DMS114 treated with DMSO at 0.1 percent for 48 hours (cell line): Measurements from ENCODE around the gene RASA3.
"Not testable (repeated sequence)": the region's sequence is repeated elsewhere in the genome, so short reads cannot be mapped to it uniquely, and the experiment has no call there.

Source experiments
- DNase-seq: peaks from one replicate; lab custom pipeline; 2025; ENCODE audit not compliant: unreplicated experiment; lab: John Stamatoyannopoulos, UW

The RASA3 gene

DNA sequence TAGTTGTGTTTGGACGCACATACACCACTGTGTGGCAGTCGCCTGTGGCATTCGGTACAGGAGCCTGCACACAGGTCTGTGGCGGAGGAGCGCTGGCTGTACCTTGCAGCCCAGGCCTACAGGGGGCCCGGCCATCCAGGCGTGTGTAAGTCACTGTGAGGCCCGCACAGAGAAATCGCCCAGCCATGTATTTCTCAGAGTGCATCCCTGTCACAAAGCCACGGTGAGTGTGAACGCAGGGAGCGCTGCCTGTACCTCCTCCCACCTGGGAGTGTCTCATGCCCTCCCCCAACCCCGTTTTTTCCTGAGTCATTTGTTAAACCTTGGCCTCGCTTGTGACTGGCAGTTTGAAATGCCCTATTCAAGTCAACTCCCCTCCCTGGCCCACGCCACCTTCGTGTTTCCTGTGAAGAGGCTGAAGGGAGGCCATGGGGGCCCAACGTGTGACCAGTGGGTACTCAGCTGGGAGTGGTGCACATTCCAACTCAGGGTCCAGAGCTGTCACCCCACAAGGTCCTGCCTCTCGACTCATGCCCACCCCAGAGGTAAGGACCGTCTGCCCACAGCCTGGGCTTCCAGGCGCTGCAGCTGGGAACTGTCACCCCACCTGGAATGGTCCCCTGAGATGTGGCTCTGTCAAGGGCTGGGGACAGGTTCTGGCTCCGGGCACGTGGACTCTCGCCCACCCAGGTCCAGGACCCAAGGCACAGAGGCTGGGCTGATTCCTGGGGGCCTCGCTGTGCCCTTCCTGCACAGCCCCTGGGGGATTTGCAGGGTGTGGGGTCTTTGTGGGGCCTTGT, 11.6 kb upstream of the RASA3 start:
- DNase-seq = no peak

DNA sequence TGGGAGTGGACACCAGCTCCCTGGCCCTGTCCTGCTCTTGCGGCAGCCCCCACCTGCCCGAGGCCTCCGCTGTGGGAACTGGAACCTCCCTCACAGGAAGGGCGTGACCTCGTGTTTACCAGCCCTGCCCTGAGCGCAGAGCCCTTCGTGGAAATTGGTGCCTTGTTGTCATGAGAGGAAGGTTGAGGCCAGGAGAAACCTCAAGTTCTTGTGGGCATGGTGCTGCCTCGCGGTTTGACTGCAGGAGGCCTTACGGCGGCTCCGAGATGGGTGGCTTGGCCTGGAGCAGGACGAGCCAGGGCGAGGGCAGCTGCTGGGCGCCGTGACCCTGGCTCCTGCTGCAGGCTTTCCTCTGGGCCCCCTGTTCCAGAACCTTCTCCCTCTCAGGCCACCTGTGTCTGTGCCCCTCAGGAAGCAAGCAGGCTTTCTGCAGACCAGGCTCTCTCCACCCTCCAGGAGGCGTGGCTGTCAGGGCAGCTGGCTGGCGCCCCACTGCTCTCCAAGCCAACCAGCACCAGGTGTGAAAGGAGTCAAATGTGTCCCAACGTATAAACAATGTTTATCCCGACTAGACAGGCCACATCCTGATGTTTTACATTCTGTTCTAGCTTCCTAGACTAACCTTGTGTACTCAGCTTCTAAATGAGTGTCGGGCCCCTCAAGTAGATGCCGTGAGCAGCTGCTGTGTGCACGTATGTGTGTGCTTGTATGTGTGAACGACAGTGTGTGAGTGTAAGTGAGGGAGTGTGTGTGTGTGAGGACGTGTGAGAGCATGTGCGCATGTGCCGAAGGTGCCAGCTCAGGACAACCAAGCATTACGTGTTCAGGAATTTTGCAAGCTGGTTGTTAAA, 10.4 kb upstream of the RASA3 start:
- no peak for DNase-seq

GRCh38 chr13:114142137-114142550, 9.7 kb upstream of the RASA3 start:
- DNase-seq = no peak

DNA sequence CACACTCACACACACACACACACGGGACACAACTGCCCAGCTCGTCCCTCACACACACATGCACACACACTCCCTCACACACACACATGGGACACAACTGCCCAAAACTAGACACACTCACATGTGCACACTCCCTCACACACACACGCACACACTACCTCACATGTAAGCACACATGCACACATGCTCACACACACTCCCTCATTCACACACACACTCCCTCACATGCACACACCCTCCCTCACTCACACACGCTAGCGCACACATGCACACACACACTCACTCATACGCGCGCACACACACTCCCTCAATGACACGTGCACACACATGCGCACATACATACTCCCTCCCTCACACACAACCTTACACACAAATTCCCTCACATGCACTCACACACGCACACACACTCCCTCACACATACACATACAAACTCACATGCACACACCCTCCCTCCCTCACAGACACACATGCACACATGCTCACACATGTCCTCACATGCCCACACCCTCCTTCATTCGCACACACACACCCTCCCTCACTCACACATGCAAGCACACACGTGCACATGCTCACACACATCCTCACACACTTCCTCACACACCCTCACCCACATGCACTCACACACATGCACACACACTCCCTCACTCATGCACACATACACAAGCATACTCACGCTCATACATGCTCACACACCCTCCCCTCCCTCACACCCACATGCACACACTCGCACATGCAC, 9.0 kb upstream of the RASA3 start:
- DNase-seq = no peak

- DNase-seq = no peak
Observed at GRCh38 chr13:114140906-114141250, 8.5 kb upstream of the RASA3 start.

GRCh38 chr13:114140131-114140905, 7.9 kb upstream of the RASA3 start:
- DNase-seq = no peak

GRCh38 chr13:114136576-114136975, 4.2 kb upstream of the RASA3 start:
- DNase-seq = no peak

DNA sequence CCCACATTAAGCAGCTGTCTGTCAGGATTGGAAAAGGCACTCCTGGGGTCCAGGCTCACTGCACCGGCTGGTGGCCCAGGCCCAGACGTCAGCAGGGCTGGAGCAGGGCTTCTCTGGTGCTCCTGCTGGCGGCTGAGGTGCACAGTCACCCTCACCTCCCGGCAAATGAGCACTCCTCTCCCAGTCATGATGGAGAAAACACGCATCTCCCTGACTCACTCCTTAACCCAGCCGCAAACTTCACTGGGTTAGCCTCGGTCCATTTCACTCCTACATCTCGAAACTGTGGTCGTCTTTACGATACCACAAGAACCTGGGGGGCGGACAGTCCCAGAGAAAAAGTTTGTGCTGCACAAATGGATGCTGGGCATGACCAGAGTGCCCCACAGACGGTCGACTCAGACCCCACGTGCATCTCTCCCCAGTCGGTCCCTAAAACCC, 3.3 kb upstream of the RASA3 start:
- DNase-seq = no peak

DNA sequence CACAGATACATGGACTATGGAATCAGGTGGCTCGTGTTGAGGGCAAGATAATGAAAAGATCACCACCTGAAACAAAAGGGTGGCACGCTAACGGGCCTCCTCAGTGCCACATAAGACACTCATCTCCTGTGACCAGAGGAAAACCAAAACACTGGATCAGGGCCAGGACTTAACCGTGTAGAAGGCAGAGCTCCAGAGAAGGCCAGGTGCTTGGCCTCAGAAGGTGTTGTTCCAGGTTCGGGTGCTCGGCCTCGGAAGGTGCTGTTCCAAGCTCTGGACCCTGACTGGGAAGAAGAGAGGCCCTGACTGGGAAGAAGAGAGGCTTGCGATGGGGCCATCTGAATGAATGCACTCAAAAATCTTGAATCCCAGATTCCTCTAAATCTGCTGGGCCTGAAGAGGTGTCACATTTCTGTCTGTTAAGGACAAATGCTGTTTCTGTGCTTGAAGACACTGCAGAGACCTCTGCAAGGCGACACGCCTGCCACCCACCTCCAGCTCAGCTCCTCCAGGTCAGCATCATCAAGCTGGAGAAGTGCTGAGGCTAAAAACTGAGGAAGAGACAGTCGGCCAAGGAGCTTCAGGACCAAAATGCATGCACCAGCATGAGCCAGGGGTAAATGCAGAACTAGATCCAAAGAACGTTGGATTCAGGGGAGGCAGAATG, 2.7 kb upstream of the RASA3 start:
- no peak for DNase-seq

GRCh38 chr13:114134111-114134943, 1.9 kb upstream of the RASA3 start:
- no peak for DNase-seq

- DNase-seq = not testable (repeated sequence)
Observed at GRCh38 chr13:114133552-114133951, 1.1 kb upstream of the RASA3 start.

DNA sequence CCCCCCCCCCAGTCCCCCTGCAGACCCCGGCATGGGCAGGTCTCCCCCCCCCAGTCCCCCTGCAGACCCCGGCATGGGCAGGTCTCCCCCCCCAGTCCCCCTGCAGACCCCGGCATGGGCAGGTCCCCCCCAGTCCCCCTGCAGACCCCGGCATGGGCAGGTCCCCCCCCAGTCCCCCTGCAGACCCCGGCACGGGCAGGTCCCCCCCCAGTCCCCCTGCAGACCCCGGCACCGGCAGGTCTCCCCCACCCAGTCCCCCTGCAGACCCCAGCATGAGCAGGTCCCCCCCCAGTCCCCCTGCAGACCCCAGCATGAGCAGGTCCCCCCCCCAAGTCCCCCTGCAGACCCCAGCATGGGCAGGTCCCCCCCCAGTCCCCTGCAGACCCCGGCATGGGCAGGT, 703 bp upstream of the RASA3 start:
- DNase-seq = not testable (repeated sequence)

GRCh38 chr13:114131583-114132418, 622 bp downstream of the RASA3 start:
- no peak for DNase-seq

- no peak for DNase-seq
Observed at GRCh38 chr13:114130837-114131582, 1.4 kb downstream of the RASA3 start.

DNA sequence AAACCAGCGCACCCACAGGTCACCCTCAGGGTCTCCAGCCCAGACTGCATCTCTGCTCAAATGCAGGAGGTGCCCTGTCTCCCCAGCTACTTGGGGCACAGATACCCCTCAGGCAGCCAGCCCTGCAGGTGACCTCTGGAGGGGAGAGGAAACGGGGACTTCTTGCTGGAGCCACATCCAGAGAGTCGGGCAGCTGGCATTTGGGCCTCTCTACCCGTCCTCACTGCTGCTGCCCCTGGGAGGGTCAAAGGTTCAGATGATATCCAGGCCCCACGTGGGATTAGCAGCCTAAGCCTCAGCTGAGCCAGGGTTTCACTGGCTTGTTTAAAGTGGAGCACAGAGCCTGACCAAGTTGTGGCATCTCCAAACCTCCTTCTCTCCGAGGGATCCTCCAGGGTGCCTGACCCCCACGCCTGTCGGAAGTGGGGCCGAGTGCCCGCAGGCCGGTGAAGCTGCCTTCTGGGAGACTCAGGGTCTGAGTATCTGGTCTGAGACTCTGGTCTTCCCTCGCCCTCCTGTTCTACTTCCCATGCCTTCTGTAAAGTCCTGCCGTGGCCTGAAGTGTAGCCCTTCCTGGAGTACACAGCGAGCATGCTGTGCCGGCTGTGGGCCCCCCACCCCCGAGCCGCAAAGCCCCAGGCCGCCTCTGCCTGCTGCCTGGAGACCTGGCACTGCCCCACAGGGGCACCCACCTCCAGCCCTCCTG, 2.1 kb downstream of the RASA3 start:
- DNase-seq = no peak

- no peak for DNase-seq
Observed at GRCh38 chr13:114129649-114130062, 2.8 kb downstream of the RASA3 start.
